GM04504 (cell line): ENCODE data around the gene PDGFRB.
A peak's percentile ranks its signal among the peaks of the same experiment; 100 is the strongest.
"Not testable (repeated sequence)": the region's sequence is repeated elsewhere in the genome, so short reads cannot be mapped to it uniquely, and the experiment has no call there.

Experiments used
- DNase-seq: peaks from one replicate; pipeline ENCODE4 v3.0.0-alpha.2; 2012; ENCODE audit warnings: low read depth

Gene PDGFRB

GRCh38 chr5:150114102-150114641 is 41.5 kb downstream of the PDGFRB start:
- no peak for DNase-seq

- no peak for DNase-seq
Observed at GRCh38 chr5:150113047-150113744, 42.4 kb downstream of the PDGFRB start.

GRCh38 chr5:150112201-150113046 is 43.2 kb downstream of the PDGFRB start:
- DNase-seq, result peak; percentile 83

- no peak for DNase-seq
Observed at GRCh38 chr5:150111122-150111521, 44.5 kb downstream of the PDGFRB start.

- DNase-seq, result no peak
Observed at GRCh38 chr5:150109921-150110320, 45.7 kb downstream of the PDGFRB start.

- no peak for DNase-seq
Observed at GRCh38 chr5:150108711-150109514, 46.7 kb downstream of the PDGFRB start.

GRCh38 chr5:150107909-150108447 is 47.7 kb downstream of the PDGFRB start:
- peak; percentile 59 for DNase-seq

- DNase-seq, result no peak
Observed at GRCh38 chr5:150106674-150107426, 48.8 kb downstream of the PDGFRB start.

GRCh38 chr5:150105928-150106615 is 49.6 kb downstream of the PDGFRB start:
- DNase-seq, result no peak

GRCh38 chr5:150104550-150104870 is 51.1 kb downstream of the PDGFRB start:
- no peak for DNase-seq

- DNase-seq, result no peak
Observed at GRCh38 chr5:150103678-150104549, 51.7 kb downstream of the PDGFRB start.

GRCh38 chr5:150101023-150101422 is 54.6 kb downstream of the PDGFRB start:
- no peak for DNase-seq

- DNase-seq, result no peak
Observed at GRCh38 chr5:150097152-150097551, 58.5 kb downstream of the PDGFRB start.

GRCh38 chr5:150092159-150092787 is 63.4 kb downstream of the PDGFRB start:
- no peak for DNase-seq

- no peak for DNase-seq
Observed at GRCh38 chr5:150085950-150086715, 69.5 kb downstream of the PDGFRB start, which contains the start of gene CSF1R. Gene CSF1R (minus strand): TSS chr5:150086554. CDS start chr5:150086427, 127 bp downstream.

GRCh38 chr5:150085191-150085912 is 70.3 kb downstream of the PDGFRB start:
- no peak for DNase-seq

- not testable (repeated sequence) for DNase-seq
Observed at GRCh38 chr5:150084754-150085153, 70.9 kb downstream of the PDGFRB start.

GRCh38 chr5:150082889-150083288 is 72.8 kb downstream of the PDGFRB start:
- no peak for DNase-seq
